ENCODE data around the gene NDFIP1.
"Not testable (repeated sequence)": the region's sequence is repeated elsewhere in the genome, so short reads cannot be mapped to it uniquely, and the experiment has no call there.

DNA sequence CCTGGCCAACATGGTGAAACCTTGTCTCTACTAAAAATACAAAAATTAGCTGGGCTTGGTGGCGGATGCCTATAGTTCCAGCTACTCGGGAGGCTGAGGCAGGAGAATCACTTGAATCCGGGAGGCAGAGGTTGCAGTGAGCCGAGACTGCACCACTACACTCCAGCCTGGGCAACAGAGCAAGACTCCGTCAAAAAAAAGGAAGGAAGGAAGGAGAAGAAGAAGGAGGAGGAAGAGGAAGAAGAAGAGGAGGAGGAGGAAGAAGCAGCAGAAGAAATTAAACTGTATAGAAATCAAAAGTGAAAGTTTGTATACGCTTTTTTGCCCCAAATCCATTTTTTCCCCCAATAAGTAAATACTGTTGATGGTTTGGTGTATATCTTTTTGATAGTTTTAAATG lies 80.1 kb downstream of the NDFIP1 start:
- TF ChIP-seq, protein P1, sequence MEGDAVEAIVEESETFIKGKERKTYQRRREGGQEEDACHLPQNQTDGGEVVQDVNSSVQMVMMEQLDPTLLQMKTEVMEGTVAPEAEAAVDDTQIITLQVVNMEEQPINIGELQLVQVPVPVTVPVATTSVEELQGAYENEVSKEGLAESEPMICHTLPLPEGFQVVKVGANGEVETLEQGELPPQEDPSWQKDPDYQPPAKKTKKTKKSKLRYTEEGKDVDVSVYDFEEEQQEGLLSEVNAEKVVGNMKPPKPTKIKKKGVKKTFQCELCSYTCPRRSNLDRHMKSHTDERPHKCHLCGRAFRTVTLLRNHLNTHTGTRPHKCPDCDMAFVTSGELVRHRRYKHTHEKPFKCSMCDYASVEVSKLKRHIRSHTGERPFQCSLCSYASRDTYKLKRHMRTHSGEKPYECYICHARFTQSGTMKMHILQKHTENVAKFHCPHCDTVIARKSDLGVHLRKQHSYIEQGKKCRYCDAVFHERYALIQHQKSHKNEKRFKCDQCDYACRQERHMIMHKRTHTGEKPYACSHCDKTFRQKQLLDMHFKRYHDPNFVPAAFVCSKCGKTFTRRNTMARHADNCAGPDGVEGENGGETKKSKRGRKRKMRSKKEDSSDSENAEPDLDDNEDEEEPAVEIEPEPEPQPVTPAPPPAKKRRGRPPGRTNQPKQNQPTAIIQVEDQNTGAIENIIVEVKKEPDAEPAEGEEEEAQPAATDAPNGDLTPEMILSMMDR (conservative IDR thresholded peaks at IDR 0.05; ENCODE audit: low read depth, low read length): not testable (repeated sequence)
- TF ChIP-seq EZH2 (IDR thresholded peaks at IDR 0.05; ENCODE audit: borderline replicate concordance, low read depth, low read length, poor library complexity, severe bottlenecking): not testable (repeated sequence)
